Esophagus squamous epithelium (tissue), 4 donors: Measurements from ENCODE around the gene DRAM2.

Experiments used
- CTCF ChIP-seq, 6 experiments: fragments of 450-650 bp in 4 of 6; fragments of 200-600 bp in 2 of 6; sonication (generic) in 2 of 6; IDR thresholded peaks; one replicate each; pipeline ENCODE4 v1.5.1; 2016 to 2019; ENCODE audit warnings: antibody characterized with exemption in 6 of 6, mild to moderate bottlenecking in 4 of 6, moderate library complexity in 4 of 6
- POLR2A ChIP-seq, 4 donors: fragments of 450-650 bp; IDR thresholded peaks; one replicate each; pipeline ENCODE4 v1.6.1; 2017; ENCODE audit warnings: antibody characterized with exemption in 4 of 4, mild to moderate bottlenecking in 4 of 4, moderate library complexity in 3 of 4

GRCh38 chr1:111127923-111128643 is 11.8 kb downstream of the DRAM2 start:
- TF ChIP-seq POLR2A (IDR thresholded peaks at IDR 0.05), result no peak
- no peak for TF ChIP-seq CTCF (IDR thresholded peaks at IDR 0.05)
